IMR-90 (cell line): Measurements from ENCODE around the gene SOX8. TPM values are rescaled to one million over a fixed set of nuclear protein-coding genes. Genes with fewer than 3 reads are reported as not detected.
"Not testable (repeated sequence)": the region's sequence is repeated elsewhere in the genome, so short reads cannot be mapped to it uniquely, and the experiment has no call there.

Source experiments
- ATAC-seq: fragments of 200-7000 bp; cut with Tn5 transposase; 2 replicates; pipeline ENCODE4 v1.9.1; 2020; ENCODE audit warnings: low read depth, mild to moderate bottlenecking, moderate library complexity
- BruUV-seq: library from RNA; stranded (reverse); fragments of 400-500 nt; replicated peaks from 2 replicates; lab custom pipeline; 2021; lab: Mats Ljungman, UMichigan
- CTCF ChIA-PET: fragments of 300-600 bp; formaldehyde crosslinking; extraction: SDS; loops from one replicate; lab custom pipeline; 2021; ENCODE audit warnings: antibody characterized with exemption; lab: Yijun Ruan, JAX
- POLR2A ChIA-PET: fragments of 300-600 bp; sonication (Branson Sonifier 250); formaldehyde crosslinking; loops from one replicate; lab custom pipeline; 2022; ENCODE audit warnings: antibody characterized with exemption; ENCODE audit not compliant: unreplicated experiment; lab: Charles Lee
- DNase-seq: peaks from one replicate; pipeline ENCODE4 v3.0.0; 2013
- H2AFZ ChIP-seq: replicated peaks from 2 replicates; pipeline ENCODE3; 2013; ENCODE audit warnings: low read length, mild to moderate bottlenecking; ENCODE audit not compliant: poor library complexity
- H2AK5ac ChIP-seq: 2 replicates; pipeline ENCODE4 v1.6.1; 2013; ENCODE audit warnings: low read depth, low read length, inconsistent platforms
- H2AK9ac ChIP-seq: replicated peaks from 2 replicates; pipeline ENCODE3; 2013; ENCODE audit warnings: mild to moderate bottlenecking, low read depth, low read length, moderate library complexity; ENCODE audit not compliant: poor library complexity
- H2BK120ac ChIP-seq: 2 replicates; pipeline ENCODE4 v1.6.1; 2013; ENCODE audit warnings: low read depth, low read length, inconsistent platforms
- H2BK15ac ChIP-seq: 3 replicates; pipeline ENCODE4 v1.6.1; 2013; ENCODE audit warnings: low read depth, low read length, inconsistent platforms
- H2BK20ac ChIP-seq: 2 replicates; pipeline ENCODE4 v1.6.1; 2013; ENCODE audit warnings: low read depth, mild to moderate bottlenecking, inconsistent platforms, low read length, moderate library complexity
- H2BK5ac ChIP-seq: 2 replicates; pipeline ENCODE4 v1.6.1; 2013; ENCODE audit warnings: mild to moderate bottlenecking, low read depth, low read length, inconsistent platforms; ENCODE audit not compliant: poor library complexity, severe bottlenecking
- H3K14ac ChIP-seq: replicated peaks from 2 replicates; pipeline ENCODE4 v1.6.1; 2013; ENCODE audit warnings: low read depth, low read length, inconsistent platforms
- H3K18ac ChIP-seq: 2 replicates; pipeline ENCODE4 v1.6.1; 2013; ENCODE audit warnings: low read depth, low read length, control low read depth
- H3K23ac ChIP-seq: 2 replicates; pipeline ENCODE4 v1.6.1; 2013; ENCODE audit warnings: low read depth, low read length, inconsistent platforms
- H3K27ac ChIP-seq: 2 replicates; pipeline ENCODE4 v1.5.1; 2013; ENCODE audit warnings: mild to moderate bottlenecking, control low read depth, low read length; ENCODE audit not compliant: insufficient read depth
- H3K27me3 ChIP-seq: 2 replicates; pipeline ENCODE4 v1.6.1; 2013; ENCODE audit warnings: low read length; ENCODE audit not compliant: control insufficient read depth, insufficient read depth
- H3K36me3 ChIP-seq: 2 replicates; pipeline ENCODE4 v1.6.1; 2013; ENCODE audit warnings: low read length, mixed read lengths; ENCODE audit not compliant: control insufficient read depth, insufficient read depth
- H3K4ac ChIP-seq: 2 replicates; pipeline ENCODE4 v1.6.1; 2013; ENCODE audit warnings: low read depth, low read length, inconsistent platforms
- H3K4me1 ChIP-seq: 2 replicates; pipeline ENCODE4 v1.6.1; 2013; ENCODE audit warnings: low read length, mixed read lengths; ENCODE audit not compliant: control insufficient read depth, insufficient read depth
- H3K4me2 ChIP-seq: 2 replicates; pipeline ENCODE4 v1.6.1; 2013; ENCODE audit warnings: low read depth, mild to moderate bottlenecking, control low read depth, low read length, moderate library complexity
- H3K4me3 ChIP-seq: 2 replicates; pipeline ENCODE4 v1.5.1; 2013; ENCODE audit warnings: low read depth, mild to moderate bottlenecking, control low read depth, low read length, moderate library complexity; ENCODE audit not compliant: insufficient read depth
- H3K56ac ChIP-seq: 2 replicates; pipeline ENCODE4 v1.6.1; 2013; ENCODE audit warnings: low read length, inconsistent platforms; ENCODE audit not compliant: insufficient read depth; ENCODE audit errors: extremely low read depth
- H3K79me1 ChIP-seq, 2 experiments: 2 replicates each; pipeline ENCODE4 v1.6.1; 2013; ENCODE audit warnings: low read length in 2 of 2, inconsistent platforms in 1 of 2, low read depth in 1 of 2
- H3K9ac ChIP-seq: 2 replicates; pipeline ENCODE4 v1.6.1; 2013; ENCODE audit warnings: low read depth, low read length, control low read depth
- H3K9me1 ChIP-seq: 2 replicates; pipeline ENCODE4 v1.6.1; 2013; ENCODE audit warnings: low read length, inconsistent platforms; ENCODE audit not compliant: insufficient read depth
- H3K9me3 ChIP-seq: 2 replicates; pipeline ENCODE4 v1.6.1; 2013; ENCODE audit warnings: low read length; ENCODE audit not compliant: control insufficient read depth, insufficient read depth
- H4K20me1 ChIP-seq: 2 replicates; pipeline ENCODE4 v1.6.1; 2013; ENCODE audit warnings: low read length, inconsistent platforms; ENCODE audit not compliant: insufficient read depth
- H4K5ac ChIP-seq: 2 replicates; pipeline ENCODE4 v1.6.1; 2013; ENCODE audit warnings: mild to moderate bottlenecking, low read depth, low read length, control low read depth
- H4K8ac ChIP-seq, 2 experiments: 2 replicates each; pipeline ENCODE4 v1.6.1; 2013; ENCODE audit warnings: low read depth in 2 of 2, low read length in 2 of 2, control low read depth in 1 of 2, inconsistent platforms in 1 of 2
- H4K91ac ChIP-seq: 2 replicates; pipeline ENCODE4 v1.6.1; 2013; ENCODE audit warnings: low read depth, low read length, inconsistent platforms; ENCODE audit not compliant: insufficient read depth
- CHD1 ChIP-seq: IDR thresholded peaks from 2 replicates; pipeline ENCODE4 v1.6.1; 2012; ENCODE audit warnings: low read depth, low read length, improper control_type of control experiment
- RAD21 ChIP-seq: IDR thresholded peaks from 2 replicates; pipeline ENCODE4 v1.6.1; 2012; ENCODE audit warnings: low read length, improper control_type of control experiment
- RFX5 ChIP-seq: IDR thresholded peaks from 2 replicates; pipeline ENCODE4 v1.8.0; 2012; ENCODE audit warnings: low read depth, mild to moderate bottlenecking, low read length, moderate library complexity
- WGBS, 2 experiments: methylation state at CpG; one replicate each; pipeline versions ENCODE4 v1.1.5 to v1.1.7; 2013; ENCODE audit warnings: missing lambda C conversion rate in 2 of 2; ENCODE audit not compliant: insufficient read length in 1 of 2; ENCODE audit errors: extremely low coverage in 2 of 2; 5-methylcytosine and 5-hydroxymethylcytosine counted together
- dilution Hi-C: fragments of 300-500 bp; cut with HindIII; formaldehyde crosslinking; loops from one replicate; pipeline ENCODE4 v1.14.3; 2018; ENCODE audit warnings: low sequenced_read_pairs; ENCODE audit not compliant: unreplicated experiment
- in situ Hi-C: fragments of 300-500 bp; cut with MboI; formaldehyde crosslinking; loops from 3 replicates; pipeline ENCODE4 v1.14.3; 2019; ENCODE audit warnings: low sequenced_read_pairs, inconsistent platforms, mixed read lengths
- intact Hi-C: fragments of 100-400 bp; cut with micrococcal nuclease; formaldehyde crosslinking; loops from 2 replicates; pipeline ENCODE4 v1.10.0; 2022
- polyA plus RNA-seq, 3 experiments: library from polyadenylated mRNA; depleted of rRNA; stranded (reverse); fragments of >200 nt; gene quantifications; 2 replicates each; pipeline ENCODE4 v1.2.3, GENCODE V29; 2012; ENCODE audit warnings: low replicate concordance in 1 of 3
- total RNA-seq: library from RNA; depleted of rRNA; stranded (reverse); fragments of >200 nt; gene quantifications from 2 replicates; pipeline ENCODE4 v1.2.3, GENCODE V29; 2012
- TF ChIP-seq, protein P1 (sequence below): conservative IDR thresholded peaks from 2 replicates; pipeline ENCODE4 v1.5.1; 2012; ENCODE audit warnings: mild to moderate bottlenecking, low read depth, low read length, improper control_type of control experiment

Gene SOX8
- total and polyA plus RNA-seq, 2 of the 4 experiments (the other 2 are of a cell fraction) = under 0.01 to 0.26 TPM

DNA sequence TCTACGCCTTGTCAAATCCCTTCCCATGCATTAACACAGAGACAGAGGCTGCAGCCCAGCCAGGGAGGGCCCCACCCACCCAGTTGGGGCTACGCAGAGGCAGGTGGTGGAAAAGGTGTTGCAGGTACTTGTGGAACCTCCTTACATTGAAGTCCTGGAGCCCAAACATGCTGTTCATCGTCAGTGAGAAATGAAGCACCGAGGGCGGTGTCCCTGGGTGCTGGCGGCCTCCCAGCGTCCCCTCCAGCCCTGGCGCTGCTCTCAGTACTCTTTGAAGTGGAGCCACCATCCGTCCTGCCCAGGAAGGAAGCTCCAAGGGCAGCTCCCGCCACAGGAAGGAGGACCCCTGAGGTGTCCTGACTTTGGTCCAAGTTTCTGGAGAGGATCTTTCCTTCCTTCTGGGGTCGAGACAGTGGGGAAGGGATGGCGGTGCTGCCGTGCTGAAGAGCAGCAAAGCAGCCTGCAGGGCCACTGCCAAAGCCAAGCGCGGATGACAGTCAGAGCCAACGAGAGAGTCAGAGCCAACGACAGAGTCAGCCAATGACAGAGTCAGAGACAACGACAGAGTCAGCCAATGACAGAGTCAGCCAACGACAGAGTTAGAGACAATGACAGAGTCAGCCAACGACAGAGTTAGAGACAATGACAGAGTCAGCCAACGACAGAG lies 34.2 kb upstream of the SOX8 start:
- no TSS peak for BruUV-seq
- intact Hi-C loops = loop anchor here (10.0 kb wide), 1 partner anchor 83 kb away; no protein-coding TSS in a partner anchor
- Histone ChIP-seq H2BK20ac (no peak overlapping the region), H3K36me3 (peaks cover 4% of the 10 kb centered on the region), H3K79me1 (peaks cover 0 to 6% of the 10 kb centered on the region in 2 experiments; a peak in 2 of 4 replicates), H2AFZ (no peak overlapping the region), H3K4me3 (no peak overlapping the region), H3K4me1 (peaks cover 7% of the 10 kb centered on the region; the same call in 1 of the 2 replicates), H4K5ac (no peak overlapping the region), H3K9ac (no peak overlapping the region), H3K9me1 (no peaks in the 10 kb centered on the region), H2BK120ac (no peak overlapping the region), H3K14ac (no peak overlapping the region), H3K4me2 (no peak overlapping the region), H2BK5ac (no peak overlapping the region), H3K27me3 (no peaks in the 10 kb centered on the region), H4K20me1 (peaks cover 4% of the 10 kb centered on the region), H3K23ac (no peak overlapping the region), H4K91ac (no peak overlapping the region), H2AK5ac (no peak overlapping the region), H3K27ac (no peak overlapping the region), H4K8ac (no peak overlapping the region), H3K9me3 (peaks cover 3% of the 10 kb centered on the region; the same call in 1 of the 2 replicates), H3K56ac (no peak overlapping the region), H2AK9ac (no peak overlapping the region), H3K18ac (no peak overlapping the region), H3K4ac (no peak overlapping the region), H2BK15ac (no peak overlapping the region)
- DNase-seq (no peak), ATAC-seq (no peak)
- CTCF ChIA-PET = no interaction called here
- 78% methylated on average over 10 of the region's 21 CpGs; no CpG with 5 or more reads in 1 of the 2 experiments for WGBS, 2 experiments
- dilution Hi-C loops = no loop called here
- TF ChIP-seq RAD21 = no peak
- no peak for TF ChIP-seq CHD1
- no peak for TF ChIP-seq RFX5
- TF ChIP-seq, protein P1, sequence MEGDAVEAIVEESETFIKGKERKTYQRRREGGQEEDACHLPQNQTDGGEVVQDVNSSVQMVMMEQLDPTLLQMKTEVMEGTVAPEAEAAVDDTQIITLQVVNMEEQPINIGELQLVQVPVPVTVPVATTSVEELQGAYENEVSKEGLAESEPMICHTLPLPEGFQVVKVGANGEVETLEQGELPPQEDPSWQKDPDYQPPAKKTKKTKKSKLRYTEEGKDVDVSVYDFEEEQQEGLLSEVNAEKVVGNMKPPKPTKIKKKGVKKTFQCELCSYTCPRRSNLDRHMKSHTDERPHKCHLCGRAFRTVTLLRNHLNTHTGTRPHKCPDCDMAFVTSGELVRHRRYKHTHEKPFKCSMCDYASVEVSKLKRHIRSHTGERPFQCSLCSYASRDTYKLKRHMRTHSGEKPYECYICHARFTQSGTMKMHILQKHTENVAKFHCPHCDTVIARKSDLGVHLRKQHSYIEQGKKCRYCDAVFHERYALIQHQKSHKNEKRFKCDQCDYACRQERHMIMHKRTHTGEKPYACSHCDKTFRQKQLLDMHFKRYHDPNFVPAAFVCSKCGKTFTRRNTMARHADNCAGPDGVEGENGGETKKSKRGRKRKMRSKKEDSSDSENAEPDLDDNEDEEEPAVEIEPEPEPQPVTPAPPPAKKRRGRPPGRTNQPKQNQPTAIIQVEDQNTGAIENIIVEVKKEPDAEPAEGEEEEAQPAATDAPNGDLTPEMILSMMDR = no peak
- in situ Hi-C loops = no loop called here
- POLR2A ChIA-PET = no interaction called here

DNA sequence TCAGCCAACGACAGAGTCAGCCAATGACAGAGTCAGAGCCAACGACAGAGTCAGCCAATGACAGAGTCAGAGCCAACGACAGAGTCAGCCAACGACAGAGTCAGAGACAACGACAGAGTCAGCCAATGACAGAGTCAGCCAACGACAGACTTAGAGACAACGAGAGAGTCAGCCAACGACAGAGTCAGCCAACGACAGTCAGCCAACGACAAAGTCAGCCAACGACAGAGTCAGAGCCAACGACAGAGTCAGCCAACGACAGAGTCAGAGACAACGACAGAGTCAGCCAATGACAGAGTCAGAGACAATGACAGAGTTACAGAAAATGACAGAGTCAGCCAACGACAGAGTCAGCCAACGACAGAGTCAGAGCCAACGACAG lies 33.7 kb upstream of the SOX8 start:
- H3K9me3 ChIP-seq, H2AK5ac ChIP-seq, H3K36me3 ChIP-seq, dilution Hi-C loops, H2AFZ ChIP-seq, H3K9ac ChIP-seq, H3K18ac ChIP-seq, H2BK15ac ChIP-seq, H3K27me3 ChIP-seq, H3K4me3 ChIP-seq, ATAC-seq, BruUV-seq, H2BK5ac ChIP-seq, H3K4me1 ChIP-seq, H4K8ac ChIP-seq, H4K91ac ChIP-seq, H4K5ac ChIP-seq, H2BK20ac ChIP-seq, CTCF ChIA-PET, H2BK120ac ChIP-seq, H3K4me2 ChIP-seq, H2AK9ac ChIP-seq, H3K9me1 ChIP-seq, H3K56ac ChIP-seq, POLR2A ChIA-PET, in situ Hi-C loops, H4K20me1 ChIP-seq, H3K27ac ChIP-seq, H3K79me1 ChIP-seq, DNase-seq, H3K4ac ChIP-seq, H3K14ac ChIP-seq, H3K23ac ChIP-seq: not testable (repeated sequence)
- intact Hi-C loops = loop anchor here (10.0 kb wide), 1 partner anchor 83 kb away; no protein-coding TSS in a partner anchor
- 56% methylated on average over 12 of the region's 17 CpGs; no CpG with 5 or more reads in 1 of the 2 experiments for WGBS, 2 experiments
